Mesenteric fat pad (tissue), 1 donor: ENCODE results near the gene IGSF11. TPM values are rescaled to one million over a fixed set of nuclear protein-coding genes. Genes with fewer than 3 reads are reported as not detected.
"Not testable (repeated sequence)": the region's sequence is repeated elsewhere in the genome, so short reads cannot be mapped to it uniquely, and the experiment has no call there.

Experiments
- DNase-seq: peaks from one replicate; pipeline ENCODE4 v3.0.0-alpha.2; 2020; ENCODE audit warnings: low spot score
- long read RNA-seq: library from polyadenylated mRNA; unstranded; transcript quantifications from one replicate; pipeline ENCODE4 v2.0.0, GENCODE V29; 2020
- total RNA-seq: library from RNA; stranded (reverse); fragmentation: NEBNext Ultra II Directional; extraction: Animal tissue kit (Norgen Biotek cat#: 25700); gene quantifications from one replicate; pipeline ENCODE4 v1.2.1, GENCODE V29; 2021
- donor health status: DM: yes; HTN: yes; CAD: no.

Gene IGSF11
- total RNA-seq: not detected
- long read RNA-seq: 0 reads

- no peak for DNase-seq
Measured at GRCh38 chr3:119034256-119035013, at the start of gene IGSF11. TSS of gene IGSF11 (minus strand) at chr3:119034846. CDS start at chr3:119034582, 264 bp downstream.

- no peak for DNase-seq
Measured at GRCh38 chr3:119080364-119080763, 45.7 kb upstream of the IGSF11 start.

GRCh38 chr3:119073258-119074001, 38.8 kb upstream of the IGSF11 start:
- DNase-seq: no peak

GRCh38 chr3:119072451-119072850, 37.8 kb upstream of the IGSF11 start:
- not testable (repeated sequence) for DNase-seq

- DNase-seq: no peak
Measured at GRCh38 chr3:119069725-119070124, 35.1 kb upstream of the IGSF11 start.

- DNase-seq: no peak
Measured at GRCh38 chr3:119063471-119063870, 28.8 kb upstream of the IGSF11 start.

GRCh38 chr3:119062892-119063291, 28.2 kb upstream of the IGSF11 start:
- DNase-seq: no peak

GRCh38 chr3:119044593-119044992, 9.9 kb upstream of the IGSF11 start:
- no peak for DNase-seq

GRCh38 chr3:119042162-119042561, 7.5 kb upstream of the IGSF11 start:
- DNase-seq: no peak

- no peak for DNase-seq
Measured at GRCh38 chr3:119035014-119035346, 334 bp upstream of the IGSF11 start.

- no peak for DNase-seq
Measured at GRCh38 chr3:119033393-119034255, 1.0 kb downstream of the IGSF11 start.

GRCh38 chr3:119025171-119025795, 9.4 kb downstream of the IGSF11 start:
- DNase-seq: no peak

GRCh38 chr3:119019767-119020518, 14.7 kb downstream of the IGSF11 start:
- DNase-seq: no peak

- DNase-seq: no peak
Measured at GRCh38 chr3:119018690-119019463, 15.8 kb downstream of the IGSF11 start.

- DNase-seq: no peak
Measured at GRCh38 chr3:119015942-119016341, 18.7 kb downstream of the IGSF11 start.

- DNase-seq: no peak
Measured at GRCh38 chr3:119013951-119014350, 20.7 kb downstream of the IGSF11 start.

- no peak for DNase-seq
Measured at GRCh38 chr3:119011528-119011927, 23.1 kb downstream of the IGSF11 start.

GRCh38 chr3:118997190-118997589, 37.5 kb downstream of the IGSF11 start:
- no peak for DNase-seq

- DNase-seq: no peak
Measured at GRCh38 chr3:118991775-118992174, 42.9 kb downstream of the IGSF11 start.
